ENCODE measurements around the gene KCNH1. TPM values are rescaled to one million over a fixed set of nuclear protein-coding genes. Genes with fewer than 3 reads are reported as not detected.

Gene KCNH1
- total and polyA plus RNA-seq, 10 of the 15 experiments (the other 5 are each of a cell fraction or from before 2014, with no cell fraction given): 0.02 to 0.04 (median 0.04) TPM; not detected in 7

GRCh38 chr1:210822932-210823331, 311.0 kb downstream of the KCNH1 start:
- no TSS peak for BruUV-seq (replicated peaks)

More at GRCh38 chr1:210822932-210823331, 311.0 kb downstream of the KCNH1 start:
- H3K27me3 ChIP-seq (replicated peaks in 1 of 2; ENCODE audit: control insufficient read depth in 2 of 2, insufficient read depth in 2 of 2, low read length in 1 of 2): no peaks in the 10 kb centered on the region
- H3K4me2 ChIP-seq (ENCODE audit: control insufficient read depth, insufficient read depth): no peak overlapping the region
- no peaks in the 10 kb centered on the region for H3K9me3 ChIP-seq (replicated peaks; ENCODE audit: control insufficient read depth, insufficient read depth, low read length)
- 0% methylated on average over 1 of the region's 1 CpG for WGBS (ENCODE audit: insufficient coverage, insufficient replicate concordance, low lambda C conversion rate, missing lambda C conversion rate)
- H3K9ac ChIP-seq (ENCODE audit: control insufficient read depth, insufficient read depth, low read length): no peak overlapping the region
- no peak for ATAC-seq
- ChIA-PET SMC1A (ENCODE audit: uncharacterized antibody, unreplicated experiment) (no interaction called here), RAD21 (ENCODE audit: unreplicated experiment) (no interaction called here), POLR2A (no interaction called here), CTCF (no interaction called here)
- no peaks in the 10 kb centered on the region for H4K20me1 ChIP-seq (ENCODE audit: control insufficient read depth, insufficient read depth)
- TF ChIP-seq NR2C1 (IDR thresholded peaks at IDR 0.05) (no peak), ZNF622 (IDR thresholded peaks at IDR 0.05) (no peak), WRNIP1 (IDR thresholded peaks at IDR 0.05; ENCODE audit: borderline replicate concordance, low read depth, low read length) (no peak), ZSCAN29 (IDR thresholded peaks at IDR 0.05) (no peak), RCOR1 (conservative IDR thresholded peaks at IDR 0.05; ENCODE audit: low read depth, low read length) (no peak), ZBTB11 (CRISPR knock-in tag; IDR thresholded peaks at IDR 0.05) (no peak), HCFC1 (IDR thresholded peaks at IDR 0.05; ENCODE audit: low read length) (no peak), POU2F2 (IDR thresholded peaks at IDR 0.05; ENCODE audit: borderline replicate concordance, low read depth, low read length) (no peak), TCF7 (IDR thresholded peaks at IDR 0.05; ENCODE audit: borderline replicate concordance) (no peak), PKNOX1 (IDR thresholded peaks at IDR 0.05) (no peak), RBBP5 (conservative IDR thresholded peaks at IDR 0.05) (no peak), SREBF2 (IDR thresholded peaks at IDR 0.05; ENCODE audit: low read length) (no peak), ZBED1 (IDR thresholded peaks at IDR 0.05; ENCODE audit: borderline replicate concordance) (no peak), IRF5 (IDR thresholded peaks at IDR 0.05; ENCODE audit: borderline replicate concordance) (no peak), CBX3 (IDR thresholded peaks at IDR 0.05; ENCODE audit: borderline replicate concordance, low read depth) (no peak), RAD51 (IDR thresholded peaks at IDR 0.05) (no peak), KDM1A (IDR thresholded peaks at IDR 0.05; ENCODE audit: borderline replicate concordance) (no peak), HDAC2 (IDR thresholded peaks at IDR 0.05) (no peak)
- TF ChIP-seq, protein P1, sequence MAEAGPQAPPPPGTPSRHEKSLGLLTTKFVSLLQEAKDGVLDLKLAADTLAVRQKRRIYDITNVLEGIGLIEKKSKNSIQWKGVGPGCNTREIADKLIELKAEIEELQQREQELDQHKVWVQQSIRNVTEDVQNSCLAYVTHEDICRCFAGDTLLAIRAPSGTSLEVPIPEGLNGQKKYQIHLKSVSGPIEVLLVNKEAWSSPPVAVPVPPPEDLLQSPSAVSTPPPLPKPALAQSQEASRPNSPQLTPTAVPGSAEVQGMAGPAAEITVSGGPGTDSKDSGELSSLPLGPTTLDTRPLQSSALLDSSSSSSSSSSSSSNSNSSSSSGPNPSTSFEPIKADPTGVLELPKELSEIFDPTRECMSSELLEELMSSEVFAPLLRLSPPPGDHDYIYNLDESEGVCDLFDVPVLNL (IDR thresholded peaks at IDR 0.05; ENCODE audit: low read depth, low read length): no peak
- TF ChIP-seq, protein P2, sequence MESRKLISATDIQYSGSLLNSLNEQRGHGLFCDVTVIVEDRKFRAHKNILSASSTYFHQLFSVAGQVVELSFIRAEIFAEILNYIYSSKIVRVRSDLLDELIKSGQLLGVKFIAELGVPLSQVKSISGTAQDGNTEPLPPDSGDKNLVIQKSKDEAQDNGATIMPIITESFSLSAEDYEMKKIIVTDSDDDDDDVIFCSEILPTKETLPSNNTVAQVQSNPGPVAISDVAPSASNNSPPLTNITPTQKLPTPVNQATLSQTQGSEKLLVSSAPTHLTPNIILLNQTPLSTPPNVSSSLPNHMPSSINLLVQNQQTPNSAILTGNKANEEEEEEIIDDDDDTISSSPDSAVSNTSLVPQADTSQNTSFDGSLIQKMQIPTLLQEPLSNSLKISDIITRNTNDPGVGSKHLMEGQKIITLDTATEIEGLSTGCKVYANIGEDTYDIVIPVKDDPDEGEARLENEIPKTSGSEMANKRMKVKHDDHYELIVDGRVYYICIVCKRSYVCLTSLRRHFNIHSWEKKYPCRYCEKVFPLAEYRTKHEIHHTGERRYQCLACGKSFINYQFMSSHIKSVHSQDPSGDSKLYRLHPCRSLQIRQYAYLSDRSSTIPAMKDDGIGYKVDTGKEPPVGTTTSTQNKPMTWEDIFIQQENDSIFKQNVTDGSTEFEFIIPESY (IDR thresholded peaks at IDR 0.05): no peak
- H3K27ac ChIP-seq (ENCODE audit: control insufficient read depth, insufficient read depth): no peak overlapping the region
- H3K36me3 ChIP-seq (ENCODE audit: control insufficient read depth in 2 of 2, insufficient read depth in 2 of 2, low read length in 1 of 2): no peaks in the 10 kb centered on the region
- in situ Hi-C loops (cut with MboI): no loop called here
- no peak for FAIRE-seq
- no peak for DNase-seq (ENCODE audit: low read depth, low spot score)
- no peak overlapping the region for H3K4me3 ChIP-seq
- intact Hi-C loops (cut with micrococcal nuclease; ENCODE audit: unreplicated experiment): no loop called here
- H3K79me2 ChIP-seq (ENCODE audit: control insufficient read depth, insufficient read depth, low read length): no peaks in the 10 kb centered on the region
- H2AFZ ChIP-seq (ENCODE audit: control insufficient read depth, low read depth, low read length): no peak overlapping the region
- H3K4me1 ChIP-seq (ENCODE audit: control insufficient read depth, insufficient read depth, low read length): no peaks in the 10 kb centered on the region

Measured in GM12878 (cell line).